GM13976 (cell line): ENCODE results near the gene SMARCA5.

Source experiments
- DNase-seq: peaks from one replicate; pipeline ENCODE4 v3.0.0; 2012; ENCODE audit warnings: low spot score
- CTCF ChIP-seq: IDR thresholded peaks from 2 replicates; pipeline ENCODE4 v1.5.1; 2012; ENCODE audit warnings: borderline replicate concordance, mild to moderate bottlenecking; ENCODE audit not compliant: insufficient read depth; ENCODE audit errors: extremely low read depth, missing control alignments, control extremely low read depth
- in situ Hi-C: fragments of 300-500 bp; cut with MboI; formaldehyde crosslinking; loops from one replicate; pipeline ENCODE4 v1.12.0; 2022; ENCODE audit warnings: low sequenced_read_pairs, mixed read lengths, inconsistent platforms; ENCODE audit not compliant: unreplicated experiment

The SMARCA5 gene

GRCh38 chr4:143488687-143489086 is 24.8 kb upstream of the SMARCA5 start:
- no peak for DNase-seq
- in situ Hi-C loops: loop anchor here (25.0 kb wide), 1 partner anchor 276 kb away; no protein-coding TSS in a partner anchor
- no peak for TF ChIP-seq CTCF

GRCh38 chr4:143489106-143489505 is 24.4 kb upstream of the SMARCA5 start:
- in situ Hi-C loops: loop anchor here (25.0 kb wide), 1 partner anchor 277 kb away; no protein-coding TSS in a partner anchor
- TF ChIP-seq CTCF: no peak
- DNase-seq: no peak

- no peak for DNase-seq
- in situ Hi-C loops: loop anchor here (25.0 kb wide), 1 partner anchor 286 kb away; no protein-coding TSS in a partner anchor
- TF ChIP-seq CTCF: no peak
These were observed 15.5 kb upstream of the SMARCA5 start for GRCh38 chr4:143498021-143498420.

GRCh38 chr4:143502231-143502630 is 11.3 kb upstream of the SMARCA5 start:
- DNase-seq: no peak
- no peak for TF ChIP-seq CTCF
- in situ Hi-C loops: no loop called here

- in situ Hi-C loops: no loop called here
- TF ChIP-seq CTCF: no peak
- DNase-seq: no peak
These were observed 7.5 kb upstream of the SMARCA5 start for GRCh38 chr4:143506031-143506430.

- no peak for DNase-seq
- no peak for TF ChIP-seq CTCF
- in situ Hi-C loops: no loop called here
These were observed 1.6 kb upstream of the SMARCA5 start for GRCh38 chr4:143511906-143512305.

GRCh38 chr4:143512978-143513313 is 556 bp upstream of the SMARCA5 start:
- TF ChIP-seq CTCF: no peak
- DNase-seq: no peak
- in situ Hi-C loops: no loop called here
